ENCODE data around the gene THBS2.

The THBS2 gene

GRCh38 chr6:169247991-169248390 is 5.7 kb downstream of the THBS2 start:
- DNase-seq, result no peak

GRCh38 chr6:169247419-169247818 is 6.2 kb downstream of the THBS2 start:
- no peak for DNase-seq

- no peak for DNase-seq
Measured at GRCh38 chr6:169246445-169246844, 7.2 kb downstream of the THBS2 start.

GRCh38 chr6:169244684-169245383 is 8.8 kb downstream of the THBS2 start:
- no peak for DNase-seq

GRCh38 chr6:169243661-169244060 is 10.0 kb downstream of the THBS2 start:
- DNase-seq, result no peak

GRCh38 chr6:169243186-169243585 is 10.5 kb downstream of the THBS2 start:
- DNase-seq, result no peak

GRCh38 chr6:169241688-169242350 is 11.8 kb downstream of the THBS2 start:
- DNase-seq, result no peak

GRCh38 chr6:169240591-169241390 is 12.9 kb downstream of the THBS2 start:
- no peak for DNase-seq

GRCh38 chr6:169240125-169240524 is 13.5 kb downstream of the THBS2 start:
- DNase-seq, result no peak

- no peak for DNase-seq
Measured at GRCh38 chr6:169239181-169239580, 14.5 kb downstream of the THBS2 start.

- DNase-seq, result no peak
Measured at GRCh38 chr6:169238766-169239165, 14.9 kb downstream of the THBS2 start.

- no peak for DNase-seq
Measured at GRCh38 chr6:169237496-169238134, 16.0 kb downstream of the THBS2 start.

GRCh38 chr6:169236988-169237387 is 16.7 kb downstream of the THBS2 start:
- DNase-seq, result no peak

GRCh38 chr6:169236545-169236944 is 17.1 kb downstream of the THBS2 start:
- DNase-seq, result no peak

GRCh38 chr6:169235286-169235685 is 18.4 kb downstream of the THBS2 start:
- DNase-seq, result no peak

GRCh38 chr6:169234634-169235033 is 19.0 kb downstream of the THBS2 start:
- DNase-seq, result no peak

GRCh38 chr6:169233832-169234231 is 19.8 kb downstream of the THBS2 start:
- no peak for DNase-seq

- DNase-seq, result no peak
Measured at GRCh38 chr6:169233181-169233580, 20.5 kb downstream of the THBS2 start.

GRCh38 chr6:169232507-169232931 is 21.1 kb downstream of the THBS2 start:
- no peak for DNase-seq

GRCh38 chr6:169231790-169232506 is 21.7 kb downstream of the THBS2 start:
- DNase-seq, result no peak

- DNase-seq, result no peak
Measured at GRCh38 chr6:169230946-169231789, 22.5 kb downstream of the THBS2 start.

- no peak for DNase-seq
Measured at GRCh38 chr6:169230322-169230665, 23.4 kb downstream of the THBS2 start.
